NCI-H187 treated with DMSO at 0.1 percent for 48 hours (cell line): ENCODE measurements around the gene VDR.

Experiments
- DNase-seq: peaks from one replicate; lab custom pipeline; 2025; lab: John Stamatoyannopoulos, UW

VDR gene

GRCh38 chr12:47904713-47905709 lies at the start of gene VDR:
Gene VDR (minus strand): TSS chr12:47904994. CDS start chr12:47879113, 25,881 bp downstream.
- DNase-seq: peak; percentile 32

GRCh38 chr12:47954058-47954457 lies 49.3 kb upstream of the VDR start:
- DNase-seq: no peak

- DNase-seq: no peak
Observed at GRCh38 chr12:47950856-47951468, 46.2 kb upstream of the VDR start.

- DNase-seq: peak; percentile 12
Observed at GRCh38 chr12:47949441-47950341, 44.9 kb upstream of the VDR start.

- no peak for DNase-seq
Observed at GRCh38 chr12:47947341-47947740, 42.5 kb upstream of the VDR start.

GRCh38 chr12:47946413-47947323 lies 41.9 kb upstream of the VDR start:
- no peak for DNase-seq

GRCh38 chr12:47945341-47945728 lies 40.5 kb upstream of the VDR start:
- no peak for DNase-seq

GRCh38 chr12:47944685-47945340 lies 40.0 kb upstream of the VDR start:
- no peak for DNase-seq

GRCh38 chr12:47943623-47944340 lies 39.0 kb upstream of the VDR start:
- no peak for DNase-seq

- no peak for DNase-seq
Observed at GRCh38 chr12:47942614-47943225, 37.9 kb upstream of the VDR start.

- DNase-seq: no peak
Observed at GRCh38 chr12:47941871-47942613, 37.2 kb upstream of the VDR start.

- DNase-seq: no peak
Observed at GRCh38 chr12:47941475-47941780, 36.6 kb upstream of the VDR start.

GRCh38 chr12:47940773-47941474 lies 36.1 kb upstream of the VDR start:
- no peak for DNase-seq

- no peak for DNase-seq
Observed at GRCh38 chr12:47939009-47939601, 34.3 kb upstream of the VDR start.

GRCh38 chr12:47938594-47938993 lies 33.8 kb upstream of the VDR start:
- DNase-seq: no peak

- no peak for DNase-seq
Observed at GRCh38 chr12:47938093-47938492, 33.3 kb upstream of the VDR start.

GRCh38 chr12:47935184-47935583 lies 30.4 kb upstream of the VDR start:
- DNase-seq: no peak

- DNase-seq: no peak
Observed at GRCh38 chr12:47931187-47931586, 26.4 kb upstream of the VDR start.
